Lower leg skin (tissue), 4 donors: Measurements from ENCODE around the gene FNDC3B. TPM values are rescaled to one million over a fixed set of nuclear protein-coding genes. Genes with fewer than 3 reads are reported as not detected.

Source experiments
- DNase-seq, 2 donors: peaks; one replicate each; pipeline ENCODE4 v3.0.0-alpha.2; 2019; ENCODE audit warnings: low spot score in 2 of 2
- H3K4me3 ChIP-seq: fragments of 200-600 bp; sonication (generic); 2 replicates; pipeline ENCODE4 v1.5.1; 2017; ENCODE audit warnings: mild to moderate bottlenecking, low read depth; ENCODE audit not compliant: poor library complexity, severe bottlenecking
- CTCF ChIP-seq, 3 donors: fragments of 450-650 bp; IDR thresholded peaks; one replicate each; pipeline ENCODE4 v1.5.1; 2016; ENCODE audit warnings: antibody characterized with exemption in 3 of 3, mild to moderate bottlenecking in 3 of 3, moderate library complexity in 2 of 3
- POLR2A ChIP-seq, 2 donors: fragments of 450-650 bp; IDR thresholded peaks; one replicate each; pipeline ENCODE4 v1.6.1; 2016 to 2017; ENCODE audit warnings: antibody characterized with exemption in 2 of 2, mild to moderate bottlenecking in 1 of 2, moderate library complexity in 1 of 2
- WGBS, 2 donors: methylation state at CpG; one replicate each; pipeline ENCODE4 v1.1.5; 2018; 5-methylcytosine and 5-hydroxymethylcytosine counted together
- intact Hi-C: fragments of 100-400 bp; cut with DNase I; formaldehyde crosslinking; loops from one replicate; pipeline ENCODE4 v1.15.0; 2023; ENCODE audit warnings: low total_unique reads
- total RNA-seq, 4 donors: library from RNA; depleted of rRNA; stranded (reverse); fragments of >200 nt; gene quantifications; one replicate each; pipeline ENCODE4 v1.1.0, GENCODE V29; 2016

Gene FNDC3B
- total RNA-seq, 4 donors from 2014 or later: 22.9 to 39.3 (median 23.2) TPM

DNA sequence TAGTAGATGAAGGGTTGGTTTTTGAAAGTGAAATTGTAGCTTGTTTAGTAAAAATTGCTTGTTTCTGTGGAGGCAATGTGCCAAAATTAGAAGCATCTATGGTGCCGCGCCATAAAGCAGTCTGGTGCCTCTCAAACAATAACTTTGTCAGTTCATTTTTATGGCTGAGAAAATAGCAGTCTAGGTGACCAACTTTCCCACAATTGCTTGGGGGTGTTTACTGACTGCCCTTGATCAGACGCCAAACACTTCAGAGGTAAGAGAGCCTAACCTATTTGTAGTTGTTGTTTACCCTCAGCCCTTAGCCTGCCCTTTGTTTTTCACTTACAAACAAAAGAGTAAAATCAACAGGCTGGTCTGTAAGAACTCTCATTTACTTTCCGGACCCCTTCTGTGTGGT, 174.5 kb downstream of the FNDC3B start:
- TF ChIP-seq POLR2A (IDR thresholded peaks at IDR 0.05): no peak
- no peak for TF ChIP-seq CTCF (IDR thresholded peaks at IDR 0.05)
- intact Hi-C loops: no loop called here
- no peak for DNase-seq
- no peak overlapping the region for H3K4me3 ChIP-seq
- 80 to 90% methylated on average over 3 to 4 of the region's 4 CpGs for WGBS, 2 donors

DNA sequence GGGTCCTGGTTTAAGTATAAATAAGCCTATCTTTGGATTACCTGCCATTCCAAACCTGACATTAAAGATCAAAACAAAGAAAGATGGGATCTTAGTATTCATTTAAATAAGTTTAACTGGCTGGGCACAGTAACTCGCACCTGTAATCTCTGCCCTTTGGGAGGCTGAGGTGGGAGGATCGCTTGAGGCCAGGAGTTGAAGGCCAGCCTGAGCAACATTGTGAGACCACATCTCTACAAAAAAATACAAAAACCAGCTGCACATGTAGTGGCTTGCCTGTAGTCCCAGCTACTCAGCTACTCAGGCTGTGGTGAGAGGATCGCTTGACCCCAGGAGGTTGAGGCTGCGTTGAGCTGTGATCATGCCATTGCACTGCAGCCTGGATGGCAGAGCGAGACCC, 176.9 kb downstream of the FNDC3B start:
- TF ChIP-seq CTCF (IDR thresholded peaks at IDR 0.05) (no peak), POLR2A (IDR thresholded peaks at IDR 0.05) (no peak)
- no peak overlapping the region for H3K4me3 ChIP-seq
- DNase-seq: no peak
- intact Hi-C loops: no loop called here
- WGBS, 2 donors: 94 to 98% methylated on average over 5 of the region's 5 CpGs

DNA sequence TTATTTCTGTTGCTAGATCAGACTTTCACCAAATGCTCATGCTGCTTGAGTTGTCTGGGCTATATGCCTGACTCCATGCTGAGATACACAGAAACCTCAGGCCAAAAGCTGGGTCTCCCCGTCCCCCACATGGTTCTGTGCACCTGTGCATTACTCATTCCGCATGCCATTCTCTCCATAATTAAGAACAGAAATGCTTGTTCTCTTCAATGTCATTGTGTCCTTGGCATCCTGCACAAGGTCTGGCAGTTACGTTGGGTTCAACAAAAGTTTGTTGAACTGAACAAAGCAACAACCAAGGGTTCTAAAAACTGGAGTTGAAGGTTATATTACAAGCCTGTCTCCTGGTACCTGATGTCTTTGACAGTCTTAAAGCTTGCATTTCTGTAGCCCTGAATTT, 177.5 kb downstream of the FNDC3B start:
- no peak overlapping the region for H3K4me3 ChIP-seq
- no peak for TF ChIP-seq CTCF (IDR thresholded peaks at IDR 0.05)
- no peak for TF ChIP-seq POLR2A (IDR thresholded peaks at IDR 0.05)
- no peak for DNase-seq
- intact Hi-C loops: no loop called here
- WGBS, 2 donors: 80 to 91% methylated on average over 3 of the region's 3 CpGs

- intact Hi-C loops: no loop called here
- 41 to 46% methylated on average over 5 of the region's 5 CpGs for WGBS, 2 donors
- no peak for TF ChIP-seq POLR2A (IDR thresholded peaks at IDR 0.05)
- no peak for TF ChIP-seq CTCF (IDR thresholded peaks at IDR 0.05)
- no peak for DNase-seq
- H3K4me3 ChIP-seq: no peak overlapping the region
These were observed 178.5 kb downstream of the FNDC3B start for GRCh38 chr3:172217877-172218276.

DNA sequence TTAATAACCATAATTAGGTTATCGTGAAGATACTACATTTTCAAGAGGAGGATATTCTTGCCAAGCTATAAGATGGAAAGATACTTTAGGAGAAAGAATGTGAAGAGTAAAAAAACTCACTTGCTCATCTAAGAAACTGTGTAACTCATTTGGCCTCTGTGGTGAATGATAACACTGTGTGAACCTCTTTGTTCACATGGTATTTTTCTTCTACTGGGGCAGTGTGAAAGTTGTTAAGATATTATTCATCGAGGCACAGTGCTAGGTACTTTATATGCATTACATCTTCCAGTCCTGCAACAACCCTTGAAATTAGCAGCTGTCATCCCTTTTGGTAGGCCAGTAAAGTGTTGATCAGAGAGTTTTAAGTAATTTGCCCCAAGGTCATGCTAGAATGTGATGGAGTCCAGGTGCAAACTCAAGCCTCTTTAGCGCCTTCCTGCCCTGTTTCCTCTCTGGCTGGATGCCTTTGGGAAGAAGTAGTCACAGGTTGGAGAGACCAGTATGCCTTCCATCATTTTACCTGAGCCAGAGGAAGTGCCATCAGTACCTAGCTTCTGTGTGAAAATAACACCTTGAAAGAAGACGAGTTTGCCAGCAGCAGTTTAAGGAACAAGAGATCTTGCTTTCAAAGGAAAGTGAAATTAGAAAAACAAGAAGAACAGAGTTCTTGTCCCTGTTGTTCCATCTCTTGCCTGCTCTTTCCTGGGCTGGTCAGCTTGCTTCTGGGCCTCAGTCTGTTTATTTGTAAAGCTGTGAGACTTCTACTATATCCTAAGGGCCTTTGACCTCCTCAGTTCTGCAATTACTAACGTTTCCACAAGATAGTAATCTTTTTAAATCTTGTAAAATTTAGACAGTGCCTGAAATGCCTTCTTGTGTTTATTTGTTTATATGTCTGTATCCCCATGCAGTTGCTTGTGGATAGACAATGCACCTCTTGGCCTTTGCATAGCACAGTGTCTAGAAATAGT, 179.3 kb downstream of the FNDC3B start:
- intact Hi-C loops: no loop called here
- WGBS, 2 donors: 43 to 49% methylated on average over 5 of the region's 5 CpGs
- DNase-seq: no peak
- H3K4me3 ChIP-seq: no peak overlapping the region
- no peak for TF ChIP-seq CTCF (IDR thresholded peaks at IDR 0.05)
- TF ChIP-seq POLR2A (IDR thresholded peaks at IDR 0.05): no peak
